GM23248 (cell line): Measurements from ENCODE around the gene LDLRAD4. TPM values are rescaled to one million over a fixed set of nuclear protein-coding genes. Genes with fewer than 3 reads are reported as not detected.
"Not testable (repeated sequence)": the region's sequence is repeated elsewhere in the genome, so short reads cannot be mapped to it uniquely, and the experiment has no call there.

Experiments used
- DNase-seq: peaks from one replicate; pipeline ENCODE4 v3.0.0-alpha.2; 2015
- H2AFZ ChIP-seq: fragments of 200-600 bp; sonication (generic); 2 replicates; pipeline ENCODE4 v1.6.1; 2016; ENCODE audit warnings: antibody characterized with exemption
- H3F3A ChIP-seq: fragments of 200-600 bp; sonication (generic); 2 replicates; pipeline ENCODE4 v1.6.1; 2016; ENCODE audit warnings: mild to moderate bottlenecking, antibody characterized with exemption, mixed run types; ENCODE audit not compliant: insufficient read depth
- H3K27ac ChIP-seq: fragments of 200-600 bp; sonication (generic); 2 replicates; pipeline ENCODE4 v1.5.1; 2016; ENCODE audit warnings: mild to moderate bottlenecking
- H3K27me3 ChIP-seq: fragments of 200-600 bp; sonication (generic); replicated peaks from 2 replicates; pipeline ENCODE4 v1.6.1; 2016; ENCODE audit warnings: mild to moderate bottlenecking; ENCODE audit not compliant: insufficient read depth
- H3K36me3 ChIP-seq: fragments of 200-600 bp; sonication (generic); 2 replicates; pipeline ENCODE4 v1.6.1; 2016; ENCODE audit warnings: low read depth, mild to moderate bottlenecking
- H3K4me1 ChIP-seq: fragments of 200-600 bp; sonication (generic); 2 replicates; pipeline ENCODE4 v1.6.1; 2016; ENCODE audit warnings: mild to moderate bottlenecking; ENCODE audit not compliant: insufficient read depth
- H3K4me2 ChIP-seq: fragments of 200-600 bp; sonication (generic); one replicate; pipeline ENCODE4 v1.6.1; 2016; ENCODE audit warnings: mild to moderate bottlenecking; ENCODE audit not compliant: unreplicated experiment
- H3K4me3 ChIP-seq: fragments of 200-600 bp; sonication (generic); 2 replicates; pipeline ENCODE4 v1.5.1; 2016; ENCODE audit warnings: mild to moderate bottlenecking
- H3K79me2 ChIP-seq: fragments of 200-600 bp; sonication (generic); 2 replicates; pipeline ENCODE4 v1.6.1; 2016; ENCODE audit warnings: mild to moderate bottlenecking; ENCODE audit not compliant: insufficient read depth
- H3K9ac ChIP-seq: fragments of 200-600 bp; sonication (generic); 2 replicates; pipeline ENCODE4 v1.6.1; 2016; ENCODE audit warnings: mild to moderate bottlenecking
- H3K9me2 ChIP-seq: fragments of 200-600 bp; sonication (generic); 2 replicates; pipeline ENCODE4 v1.6.1; 2016; ENCODE audit warnings: mixed run types, mild to moderate bottlenecking, moderate library complexity; ENCODE audit not compliant: insufficient read depth
- H3K9me3 ChIP-seq: fragments of 200-600 bp; sonication (generic); one replicate; pipeline ENCODE4 v1.6.1; 2017; ENCODE audit warnings: low read depth
- H4K20me1 ChIP-seq: fragments of 200-600 bp; sonication (generic); 2 replicates; pipeline ENCODE4 v1.6.0; 2016; ENCODE audit not compliant: insufficient read depth
- EZH2 ChIP-seq: fragments of 200-600 bp; sonication (generic); IDR thresholded peaks from 2 replicates; pipeline ENCODE4 v1.6.1; 2018; ENCODE audit warnings: antibody characterized with exemption, mild to moderate bottlenecking; ENCODE audit not compliant: insufficient read depth, poor library complexity, severe bottlenecking
- EZH2phosphoT487 ChIP-seq: fragments of 200-600 bp; sonication (generic); IDR thresholded peaks from 2 replicates; pipeline ENCODE4 v1.6.1; 2018; ENCODE audit warnings: antibody characterized with exemption, moderate library complexity, mild to moderate bottlenecking, low read depth; ENCODE audit not compliant: insufficient read depth
- WGBS, 2 experiments: methylation state at CpG; one replicate each; pipeline ENCODE4 v1.1.6; 2015 to 2017; ENCODE audit warnings: low lambda C conversion rate in 2 of 2, low coverage in 1 of 2; ENCODE audit errors: missing lambda C conversion rate in 2 of 2; 5-methylcytosine and 5-hydroxymethylcytosine counted together
- in situ Hi-C: fragments of 300-500 bp; cut with MboI; formaldehyde crosslinking; loops from 2 replicates; pipeline ENCODE4 v1.15.0; 2020
- polyA plus RNA-seq: library from polyadenylated mRNA; unstranded; fragments of >200 nt; fragmentation: Nextera tagmentation; extraction: Ambion mirVana; gene quantifications from 2 replicates; pipeline ENCODE4 v1.2.1, GENCODE V29; 2016
- total RNA-seq: library from RNA; depleted of rRNA; stranded (reverse); fragments of >200 nt; shearing (Covaris generic); gene quantifications from 2 replicates; pipeline ENCODE4 v1.2.3, GENCODE V29; 2014

Gene LDLRAD4
- total and polyA plus RNA-seq, 2 experiments from 2014 or later, result not detected

- Histone ChIP-seq H3F3A (no peaks in the 10 kb centered on the region), H3K4me3 (no peak overlapping the region), H3K36me3 (no peaks in the 10 kb centered on the region), H3K9ac (no peak overlapping the region), H3K4me2 (no peak overlapping the region), H3K27ac (no peak overlapping the region), H3K27me3 (no peaks in the 10 kb centered on the region), H2AFZ (no peak overlapping the region), H3K4me1 (no peaks in the 10 kb centered on the region), H3K9me2 (no peaks in the 10 kb centered on the region), H3K9me3 (no peaks in the 10 kb centered on the region), H4K20me1 (no peaks in the 10 kb centered on the region), H3K79me2 (no peaks in the 10 kb centered on the region)
- DNase-seq, result no peak
- in situ Hi-C loops, result no loop called here
- TF ChIP-seq EZH2 (no peak), EZH2phosphoT487 (no peak)
- 67 to 76% methylated on average over 14 of the region's 14 CpGs for WGBS, 2 experiments
These were observed 269.8 kb downstream of the LDLRAD4 start for GRCh38 chr18:13488281-13488929.

GRCh38 chr18:13489303-13489702 is 270.7 kb downstream of the LDLRAD4 start:
- in situ Hi-C loops, H3K4me3 ChIP-seq, H3K27me3 ChIP-seq, H3K4me1 ChIP-seq, H3K9me3 ChIP-seq, H2AFZ ChIP-seq, H3K9me2 ChIP-seq, H3F3A ChIP-seq, H3K79me2 ChIP-seq, H3K27ac ChIP-seq, H3K36me3 ChIP-seq, H3K4me2 ChIP-seq, H3K9ac ChIP-seq, H4K20me1 ChIP-seq, DNase-seq: not testable (repeated sequence)
- WGBS, 2 experiments, result 72 to 79% methylated on average over 6 of the region's 6 CpGs

GRCh38 chr18:13491138-13491537 is 272.6 kb downstream of the LDLRAD4 start:
- Histone ChIP-seq H3K36me3 (no peaks in the 10 kb centered on the region), H3K4me1 (no peaks in the 10 kb centered on the region), H3K79me2 (no peaks in the 10 kb centered on the region), H3K4me3 (no peak overlapping the region), H3F3A (no peaks in the 10 kb centered on the region), H4K20me1 (no peaks in the 10 kb centered on the region), H3K9ac (no peak overlapping the region), H3K9me3 (no peaks in the 10 kb centered on the region), H3K27ac (no peak overlapping the region), H3K4me2 (no peak overlapping the region), H3K9me2 (no peaks in the 10 kb centered on the region), H3K27me3 (0 out of 2 replicates have a peak, but pooled peaks cover 3% of the 10 kb centered on the region), H2AFZ (no peak overlapping the region)
- DNase-seq, result no peak
- WGBS, 2 experiments, result 68 to 75% methylated on average over 10 of the region's 10 CpGs
- in situ Hi-C loops, result no loop called here
- TF ChIP-seq EZH2phosphoT487 (no peak), EZH2 (no peak)

GRCh38 chr18:13492314-13492713 is 273.8 kb downstream of the LDLRAD4 start:
- Histone ChIP-seq H3K9me2 (no peaks in the 10 kb centered on the region), H3K9ac (no peak overlapping the region), H3K4me3 (no peak overlapping the region), H3K9me3 (no peaks in the 10 kb centered on the region), H2AFZ (no peak overlapping the region), H3K27me3 (0 out of 2 replicates have a peak, but pooled peaks cover 3% of the 10 kb centered on the region), H3F3A (no peaks in the 10 kb centered on the region), H3K4me1 (no peaks in the 10 kb centered on the region), H4K20me1 (no peaks in the 10 kb centered on the region), H3K27ac (no peak overlapping the region), H3K36me3 (no peaks in the 10 kb centered on the region), H3K79me2 (no peaks in the 10 kb centered on the region), H3K4me2 (no peak overlapping the region)
- no peak for DNase-seq
- 63 to 73% methylated on average over 9 of the region's 9 CpGs for WGBS, 2 experiments
- in situ Hi-C loops, result no loop called here
- TF ChIP-seq EZH2, result no peak
- TF ChIP-seq EZH2phosphoT487, result no peak

GRCh38 chr18:13493079-13493478 is 274.5 kb downstream of the LDLRAD4 start:
- H2AFZ ChIP-seq, result no peak overlapping the region
- H3K9ac ChIP-seq, result no peak overlapping the region
- H3K4me1 ChIP-seq, result no peaks in the 10 kb centered on the region
- in situ Hi-C loops, result no loop called here
- H3K9me2 ChIP-seq, result no peaks in the 10 kb centered on the region
- H3K27me3 ChIP-seq, result 0 out of 2 replicates have a peak, but pooled peaks cover 3% of the 10 kb centered on the region
- no peaks in the 10 kb centered on the region for H3K79me2 ChIP-seq
- no peaks in the 10 kb centered on the region for H3F3A ChIP-seq
- H4K20me1 ChIP-seq, result no peaks in the 10 kb centered on the region
- H3K27ac ChIP-seq, result no peak overlapping the region
- no peaks in the 10 kb centered on the region for H3K36me3 ChIP-seq
- no peak for TF ChIP-seq EZH2
- TF ChIP-seq EZH2phosphoT487, result no peak
- DNase-seq, result no peak
- 29 to 45% methylated on average over 1 of the region's 1 CpG for WGBS, 2 experiments
- H3K4me3 ChIP-seq, result no peak overlapping the region
- H3K4me2 ChIP-seq, result no peak overlapping the region
- no peaks in the 10 kb centered on the region for H3K9me3 ChIP-seq
